ENCODE measurements around the gene FXR1. TPM values are rescaled to one million over a fixed set of nuclear protein-coding genes. Genes with fewer than 3 reads are reported as not detected.

The FXR1 gene
- total RNA-seq, 4 donors from 2014 or later, result 120 to 169 (median 130) TPM

DNA sequence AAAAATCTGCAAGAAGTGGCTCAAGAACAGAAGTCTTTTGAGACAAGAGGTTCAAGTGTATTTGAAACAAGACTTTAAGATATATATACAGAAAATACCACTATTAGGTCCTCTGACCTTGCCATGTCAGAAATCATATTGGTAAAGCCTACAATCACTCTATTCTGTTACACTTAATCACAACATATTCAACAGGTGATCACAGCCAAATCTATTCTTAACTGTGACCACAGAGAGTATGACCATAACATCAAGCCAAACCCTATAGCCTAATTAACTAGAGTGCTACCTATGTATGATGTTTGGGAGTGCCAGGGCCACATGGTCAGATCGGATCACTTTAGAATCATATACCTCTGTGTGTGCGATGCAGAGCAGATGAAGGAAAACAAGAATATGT lies 74.9 kb downstream of the FXR1 start:
- no peak for TF ChIP-seq CTCF (IDR thresholded peaks at IDR 0.05; ENCODE audit: low read depth)

DNA sequence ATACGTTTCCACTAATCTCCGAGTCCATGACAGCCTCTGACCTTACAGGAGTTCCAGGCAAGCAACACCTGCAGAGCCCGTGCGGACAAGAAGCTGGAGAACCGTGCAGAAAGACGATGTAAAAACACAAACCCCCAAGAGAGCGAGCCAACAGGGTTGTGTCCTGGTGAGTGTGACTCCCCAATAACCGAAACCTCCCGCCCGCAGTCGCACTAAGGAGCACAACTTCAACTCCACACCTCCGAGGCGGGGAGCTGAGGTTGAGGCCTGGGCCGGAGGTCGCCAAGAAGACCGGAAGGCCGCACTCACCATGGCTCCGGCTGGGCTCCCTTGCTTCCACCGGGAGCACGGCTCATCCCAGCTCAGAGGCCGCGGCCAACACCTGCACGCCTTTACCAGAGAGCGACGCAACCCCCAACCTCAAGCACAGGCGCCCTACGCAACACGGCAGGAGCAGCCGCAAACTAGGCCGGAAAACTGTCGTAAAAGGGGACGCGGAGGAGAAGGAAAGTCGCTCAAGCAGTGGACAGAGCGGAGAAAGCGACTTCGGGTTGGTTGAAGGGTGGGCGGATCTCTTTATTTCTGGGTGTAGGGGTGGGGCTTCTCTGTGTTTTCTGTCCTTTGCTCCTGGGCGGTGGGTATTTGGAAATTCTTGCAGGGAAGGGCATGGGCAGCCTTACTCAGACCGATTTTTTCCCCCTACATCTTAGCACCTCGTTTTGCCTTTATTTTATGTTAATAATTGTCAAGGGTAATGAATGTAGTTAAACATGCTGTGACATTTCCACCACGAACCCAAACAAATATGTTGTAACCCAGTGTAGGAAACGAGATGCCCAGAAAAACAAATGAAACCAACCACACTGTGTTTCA lies 77.1 kb downstream of the FXR1 start, which contains the start of gene DNAJC19:
Gene DNAJC19 (minus strand): TSS at position 446 of the 873 bp plus-strand sequence. CDS start 134 bp downstream, at position 312.
- TF ChIP-seq CTCF (IDR thresholded peaks at IDR 0.05; ENCODE audit: low read depth), result no peak

GRCh38 chr3:180990505-180990904 lies 78.0 kb downstream of the FXR1 start:
- no peak for TF ChIP-seq CTCF (IDR thresholded peaks at IDR 0.05; ENCODE audit: low read depth)

- no peak for TF ChIP-seq CTCF (IDR thresholded peaks at IDR 0.05; ENCODE audit: low read depth)
Observed at GRCh38 chr3:180996415-180996932, 84.0 kb downstream of the FXR1 start.

DNA sequence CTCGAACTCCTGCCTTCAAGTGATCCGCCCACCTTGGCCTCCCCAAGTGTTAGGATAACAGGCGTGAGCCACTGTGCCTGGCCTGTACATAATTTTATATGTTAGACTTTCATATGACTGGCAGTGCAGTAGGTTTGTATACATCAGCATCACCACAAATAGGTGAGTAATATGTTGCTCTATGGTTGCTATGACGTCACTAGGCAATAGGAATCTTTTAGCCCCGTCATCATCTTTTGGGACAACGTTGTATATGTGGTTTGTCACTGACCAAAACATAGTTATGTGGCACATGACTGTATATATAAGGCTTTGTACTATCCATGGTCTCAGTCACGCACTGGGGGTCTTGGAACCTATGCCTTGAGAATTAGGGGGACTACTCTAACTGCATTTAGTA lies 94.1 kb downstream of the FXR1 start:
- TF ChIP-seq CTCF (IDR thresholded peaks at IDR 0.05; ENCODE audit: low read depth), result no peak

- no peak for TF ChIP-seq CTCF (IDR thresholded peaks at IDR 0.05; ENCODE audit: low read depth)
Observed at GRCh38 chr3:181007262-181007661, 94.8 kb downstream of the FXR1 start.

- no peak for TF ChIP-seq CTCF (IDR thresholded peaks at IDR 0.05; ENCODE audit: low read depth)
Observed at GRCh38 chr3:181008796-181009195, 96.3 kb downstream of the FXR1 start.
